H1 (cell line): Measurements from ENCODE around the gene ZFYVE21. TPM values are rescaled to one million over a fixed set of nuclear protein-coding genes. Genes with fewer than 3 reads are reported as not detected.
A peak's percentile ranks its signal among the peaks of the same experiment; 100 is the strongest.

Experiments used
- CTCF ChIA-PET: fragments of 300-600 bp; sonication (Branson Sonifier 250); formaldehyde crosslinking; loops from one replicate; lab custom pipeline; 2021; ENCODE audit not compliant: partially characterized antibody; lab: Charles Lee
- POLR2A ChIA-PET: fragments of 300-600 bp; sonication (Branson Sonifier 250); formaldehyde crosslinking; loops from one replicate; lab custom pipeline; 2021; ENCODE audit warnings: inconsistent platforms; ENCODE audit not compliant: partially characterized antibody; lab: Charles Lee
- DNase-seq, 2 experiments: peaks; one replicate each; pipeline versions ENCODE4 v3.0.0 to v3.0.0-alpha.2; 2010 to 2022; ENCODE audit warnings: low spot score in 2 of 2, low read depth in 1 of 2, mixed read lengths in 1 of 2
- FAIRE-seq: peaks from 2 replicates; lab custom pipeline; 2011; peaks lifted over from hg19 to GRCh38; lab: Jason Lieb, UNC
- H2AFZ ChIP-seq: 2 replicates; pipeline ENCODE4 v1.8.1; 2012; ENCODE audit warnings: low read length, inconsistent platforms
- H2AK5ac ChIP-seq: 2 replicates; pipeline ENCODE4 v1.6.1; 2013; ENCODE audit warnings: low read depth, low read length
- H2BK120ac ChIP-seq: replicated peaks from 2 replicates; pipeline ENCODE3; 2013; ENCODE audit warnings: low read depth, low read length, inconsistent platforms
- H2BK12ac ChIP-seq: 2 replicates; pipeline ENCODE4 v1.6.1; 2013; ENCODE audit warnings: low read depth, low read length
- H2BK15ac ChIP-seq: 2 replicates; pipeline ENCODE4 v1.6.1; 2013; ENCODE audit warnings: low read length
- H2BK20ac ChIP-seq: 2 replicates; pipeline ENCODE4 v1.6.1; 2013; ENCODE audit warnings: low read length
- H2BK5ac ChIP-seq: 2 replicates; pipeline ENCODE4 v1.6.1; 2013; ENCODE audit warnings: low read depth, low read length
- H3K14ac ChIP-seq: 2 replicates; pipeline ENCODE4 v1.6.1; 2013; ENCODE audit warnings: inconsistent platforms; ENCODE audit not compliant: insufficient read length
- H3K18ac ChIP-seq: 2 replicates; pipeline ENCODE4 v1.6.1; 2013; ENCODE audit warnings: low read length; ENCODE audit errors: extremely low read depth
- H3K23ac ChIP-seq: 2 replicates; pipeline ENCODE4 v1.6.1; 2013; ENCODE audit warnings: inconsistent platforms; ENCODE audit not compliant: insufficient read length
- H3K23me2 ChIP-seq: 2 replicates; pipeline ENCODE4 v1.6.1; 2013; ENCODE audit warnings: low read depth, low read length
- H3K27ac ChIP-seq: 2 replicates; pipeline ENCODE4 v1.6.1; 2011; ENCODE audit warnings: low read depth, low read length, inconsistent platforms
- H3K27me3 ChIP-seq, 4 experiments: replicated peaks in 1 of 4; 1 replicate in 1 of 4; 2 replicates in 3 of 4; pipeline versions ENCODE4 v1.6.1 to v1.8.1; 2011 to 2013; ENCODE audit warnings: low read length in 3 of 4, mild to moderate bottlenecking in 3 of 4, inconsistent platforms in 2 of 4, mixed read lengths in 2 of 4, moderate library complexity in 1 of 4; ENCODE audit not compliant: control insufficient read depth in 3 of 4, insufficient read depth in 3 of 4; ENCODE audit errors: extremely low read depth in 1 of 4
- H3K36me3 ChIP-seq, 4 experiments: 2 replicates each; pipeline versions ENCODE4 v1.6.1 to v1.8.1; 2011 to 2013; ENCODE audit warnings: mild to moderate bottlenecking in 4 of 4, low read length in 3 of 4, moderate library complexity in 2 of 4, control low read depth in 1 of 4, inconsistent platforms in 1 of 4; ENCODE audit not compliant: insufficient read depth in 4 of 4, control insufficient read depth in 2 of 4
- H3K4ac ChIP-seq: replicated peaks from 2 replicates; pipeline ENCODE3; 2013; ENCODE audit warnings: low read length, low read depth, mixed read lengths, inconsistent platforms; ENCODE audit not compliant: insufficient read length
- H3K4me1 ChIP-seq, 4 experiments: replicated peaks in 1 of 4; 1 replicate in 1 of 4; 2 replicates in 3 of 4; pipeline versions ENCODE4 v1.6.1 to v1.8.1; 2011 to 2013; ENCODE audit warnings: low read length in 3 of 4, inconsistent platforms in 2 of 4, mixed read lengths in 1 of 4; ENCODE audit not compliant: insufficient read depth in 4 of 4, control insufficient read depth in 3 of 4
- H3K4me2 ChIP-seq, 2 experiments: 2 replicates each; pipeline versions ENCODE4 v1.6.1 to v1.8.1; 2011 to 2013; ENCODE audit warnings: low read depth in 2 of 2, low read length in 2 of 2, control low read depth in 1 of 2, inconsistent platforms in 1 of 2, mild to moderate bottlenecking in 1 of 2; ENCODE audit not compliant: insufficient read depth in 1 of 2
- H3K4me3 ChIP-seq, 4 experiments: fragments of 200-600, 300-600 bp in 1 of 4; sonication (generic), shearing (Covaris generic), sonication (Bioruptor Twin) in 1 of 4; 2 replicates each; pipeline versions ENCODE4 v1.5.1 to v1.8.1; 2011 to 2016; ENCODE audit warnings: low read length in 4 of 4, low read depth in 3 of 4, control low read depth in 2 of 4, inconsistent platforms in 2 of 4, mild to moderate bottlenecking in 2 of 4, mixed read lengths in 1 of 4, moderate library complexity in 1 of 4; ENCODE audit not compliant: insufficient read depth in 2 of 4; ENCODE audit errors: extremely low read depth in 1 of 4
- H3K56ac ChIP-seq: replicated peaks from 2 replicates; pipeline ENCODE3; 2013; ENCODE audit warnings: low read depth, mild to moderate bottlenecking, mixed read lengths, low read length, inconsistent platforms; ENCODE audit not compliant: insufficient read length
- H3K79me1 ChIP-seq: 2 replicates; pipeline ENCODE4 v1.6.1; 2013; ENCODE audit warnings: low read depth, low read length, control low read depth
- H3K79me2 ChIP-seq, 2 experiments: 2 replicates each; pipeline versions ENCODE4 v1.6.1 to v1.8.1; 2012 to 2013; ENCODE audit warnings: low read length in 2 of 2, mild to moderate bottlenecking in 2 of 2, inconsistent platforms in 1 of 2; ENCODE audit not compliant: insufficient read depth in 2 of 2, control insufficient read depth in 1 of 2
- H3K9ac ChIP-seq, 4 experiments: replicated peaks in 1 of 4; 1 replicate in 1 of 4; 2 replicates in 3 of 4; pipeline versions ENCODE4 v1.6.1 to v1.8.1; 2011 to 2013; ENCODE audit warnings: low read depth in 3 of 4, low read length in 3 of 4, control low read depth in 2 of 4, mild to moderate bottlenecking in 2 of 4, moderate library complexity in 2 of 4, inconsistent platforms in 1 of 4; ENCODE audit errors: extremely low read depth in 1 of 4
- H3K9me3 ChIP-seq, 2 experiments: 2 replicates each; pipeline versions ENCODE4 v1.6.1 to v1.8.1; 2012 to 2013; ENCODE audit warnings: mild to moderate bottlenecking in 2 of 2, moderate library complexity in 2 of 2, control low read depth in 1 of 2, inconsistent platforms in 1 of 2, low read depth in 1 of 2, low read length in 1 of 2, mixed read lengths in 1 of 2; ENCODE audit not compliant: insufficient read depth in 2 of 2
- H4K20me1 ChIP-seq, 2 experiments: replicated peaks in 1 of 2; 2 replicates each; pipeline versions ENCODE3 to v1.8.1; 2011 to 2013; ENCODE audit warnings: inconsistent platforms in 2 of 2, low read length in 2 of 2, mild to moderate bottlenecking in 1 of 2; ENCODE audit not compliant: insufficient read depth in 2 of 2, control insufficient read depth in 1 of 2
- H4K5ac ChIP-seq: 2 replicates; pipeline ENCODE4 v1.6.1; 2013; ENCODE audit warnings: low read length, low read depth, mixed read lengths, inconsistent platforms; ENCODE audit not compliant: insufficient read length
- H4K8ac ChIP-seq: 2 replicates; pipeline ENCODE4 v1.8.0; 2013; ENCODE audit warnings: mild to moderate bottlenecking, moderate library complexity, low read length, inconsistent platforms; ENCODE audit not compliant: insufficient read depth; ENCODE audit errors: extremely low read depth
- H4K91ac ChIP-seq: replicated peaks from 2 replicates; pipeline ENCODE3; 2013; ENCODE audit warnings: low read length, mixed read lengths, inconsistent platforms; ENCODE audit not compliant: insufficient read length
- CTCF ChIP-seq, 3 experiments: IDR thresholded peaks; 1 replicate in 2 of 3; 2 replicates in 1 of 3; pipeline versions ENCODE4 v1.5.1 to v1.6.1; 2011; ENCODE audit warnings: low read length in 3 of 3, mild to moderate bottlenecking in 3 of 3, inconsistent platforms in 2 of 3, low read depth in 1 of 3, moderate library complexity in 1 of 3; ENCODE audit not compliant: insufficient read depth in 1 of 3; ENCODE audit errors: control extremely low read depth in 1 of 3
- POLR2A ChIP-seq, 2 experiments: IDR thresholded peaks; 1 replicate in 1 of 2; 2 replicates in 1 of 2; pipeline ENCODE4 v1.6.1; 2011; ENCODE audit warnings: low read depth in 2 of 2, low read length in 2 of 2, mild to moderate bottlenecking in 2 of 2; ENCODE audit errors: control extremely low read depth in 1 of 2
- RAD21 ChIP-seq, 2 experiments: IDR thresholded peaks in 1 of 2; conservative IDR thresholded peaks in 1 of 2; 2 replicates each; pipeline ENCODE4 v1.6.1; 2011; ENCODE audit warnings: low read depth in 2 of 2, low read length in 2 of 2, improper control_type of control experiment in 1 of 2, inconsistent platforms in 1 of 2, mild to moderate bottlenecking in 1 of 2, moderate library complexity in 1 of 2
- SUZ12 ChIP-seq: fragments of 200-600 bp; sonication (generic); IDR thresholded peaks from 2 replicates; pipeline ENCODE4 v1.6.1; 2012; ENCODE audit warnings: mild to moderate bottlenecking, inconsistent platforms, low read length, moderate library complexity, mixed read lengths
- WGBS, 2 experiments: shearing (Covaris generic) in 1 of 2; methylation state at CpG; one replicate each; pipeline versions ENCODE4 v1.1.6 to v1.1.7; 2013 to 2015; ENCODE audit warnings: low lambda C conversion rate in 2 of 2, mixed read lengths in 2 of 2, inconsistent platforms in 1 of 2, low coverage in 1 of 2, missing lambda C conversion rate in 1 of 2; ENCODE audit not compliant: insufficient replicate concordance in 2 of 2, insufficient coverage in 1 of 2, insufficient read length in 1 of 2; ENCODE audit errors: extremely low coverage in 1 of 2, missing lambda C conversion rate in 1 of 2; 5-methylcytosine and 5-hydroxymethylcytosine counted together
- polyA plus RNA-seq, 7 experiments: library from polyadenylated mRNA; depleted of rRNA in 3 of 7; stranded (reverse) in 5 of 7; unstranded in 2 of 7; fragments of >200 nt in 5 of 7; fragments of 200-250 nt in 2 of 7; gene quantifications; 1 replicate in 5 of 7; 2 replicates in 1 of 7; 4 replicates in 1 of 7; pipeline versions ENCODE4 v1.2.1 to v1.2.3, GENCODE V29; 2011 to 2013; ENCODE audit warnings: missing spikeins in 2 of 7, mixed read lengths in 2 of 7
- total RNA-seq: library from RNA; stranded (reverse); fragmentation: NEBNext Ultra II Directional; extraction: Animal tissue kit (Norgen Biotek cat#: 25700); gene quantifications from 2 replicates; pipeline ENCODE4 v1.2.1, GENCODE V29; 2021

The ZFYVE21 gene
- total and polyA plus RNA-seq, 2 of the 8 experiments (the other 6 are each of a cell fraction or from before 2014, with no cell fraction given) = 53.4 to 127 TPM

GRCh38 chr14:103694572-103695026 lies 21.0 kb upstream of the ZFYVE21 start:
- H3K9ac ChIP-seq = no peak overlapping the region
- H2BK15ac ChIP-seq = no peak overlapping the region
- H4K91ac ChIP-seq = no peak overlapping the region
- H3K79me2 ChIP-seq = no peaks in the 10 kb centered on the region; a peak in 1 of 4 replicates
- no peaks in the 10 kb centered on the region for H3K9me3 ChIP-seq
- peak in 1 of 2 experiments; percentile 24; a peak in 1 of 4 replicates for TF ChIP-seq RAD21 (IDR thresholded peaks at IDR 0.05 in 1 of 2, conservative IDR thresholded peaks at IDR 0.05 in 1 of 2; ENCODE audit: low read depth in 2 of 2, low read length in 2 of 2)
- peak in 2 of 3 experiments; percentile 28 to 48; a peak in 2 of 4 replicates for TF ChIP-seq CTCF (IDR thresholded peaks at IDR 0.05; ENCODE audit: control extremely low read depth in 1 of 3, insufficient read depth in 1 of 3, low read depth in 1 of 3, low read length in 3 of 3)
- TF ChIP-seq POLR2A (IDR thresholded peaks at IDR 0.05; ENCODE audit: control extremely low read depth in 1 of 2, low read depth in 2 of 2, low read length in 2 of 2) = no peak
- no peak for TF ChIP-seq SUZ12
- H4K20me1 ChIP-seq = peaks cover 7 to 32% of the 10 kb centered on the region in 2 experiments
- H4K8ac ChIP-seq = no peak overlapping the region
- ChIA-PET POLR2A (interaction anchor here (0.6 to 8.8 kb wide), 11 partner anchors 9 to 257 kb away, joined by 3 to 74 read pairs (median 4); partner anchors contain the start of genes BAG5, COA8, XRCC3 and ZFYVE21), CTCF (interaction anchor here (0.6 to 2.1 kb wide), 14 partner anchors 8 to 917 kb away, joined by 3 to 11 read pairs (median 3); no protein-coding TSS in a partner anchor)
- no peak for FAIRE-seq
- no peak overlapping the region for H2BK120ac ChIP-seq
- no peak overlapping the region for H2BK20ac ChIP-seq
- H2BK12ac ChIP-seq = no peak overlapping the region
- no peak overlapping the region for H3K18ac ChIP-seq
- H3K27ac ChIP-seq = no peak overlapping the region
- peaks cover 7 to 35% (median 13%) of the 10 kb centered on the region in 4 experiments; a peak in 6 of 8 replicates for H3K36me3 ChIP-seq
- H3K27me3 ChIP-seq = no peaks in the 10 kb centered on the region
- 93% methylated on average over 20 of the region's 20 CpGs; no CpG with 5 or more reads in 1 of the 2 experiments for WGBS, 2 experiments
- H3K4me3 ChIP-seq = no peak overlapping the region
- no peak overlapping the region for H3K14ac ChIP-seq
- no peak overlapping the region for H2AK5ac ChIP-seq
- H3K4ac ChIP-seq = no peak overlapping the region
- H3K4me2 ChIP-seq = no peak overlapping the region
- H2AFZ ChIP-seq = no peak overlapping the region
- H4K5ac ChIP-seq = no peak overlapping the region
- no peak for DNase-seq
- H3K4me1 ChIP-seq = peaks cover 0 to 2% (median 0%) of the 10 kb centered on the region in 4 experiments; a peak in 2 of 7 replicates
- peaks cover 5% of the 10 kb centered on the region; the same call in 1 of the 2 replicates for H3K79me1 ChIP-seq
- H3K23me2 ChIP-seq = no peaks in the 10 kb centered on the region
- H2BK5ac ChIP-seq = no peak overlapping the region
- no peak overlapping the region for H3K56ac ChIP-seq
- no peak overlapping the region for H3K23ac ChIP-seq
